Hepatocyte (in vitro differentiated cells): Measurements from ENCODE around the gene MDFI.

Experiments used
- EZH2 ChIP-seq: fragments of 200-600 bp; sonication (generic); IDR thresholded peaks from 2 replicates; pipeline ENCODE4 v1.6.1; 2016; ENCODE audit warnings: antibody characterized with exemption, mild to moderate bottlenecking, borderline replicate concordance
- TF ChIP-seq, protein P1 (sequence below): fragments of 200-600 bp; sonication (generic); IDR thresholded peaks from 2 replicates; pipeline ENCODE4 v1.5.1; 2016; ENCODE audit warnings: antibody characterized with exemption, mild to moderate bottlenecking; ENCODE audit not compliant: poor library complexity

DNA sequence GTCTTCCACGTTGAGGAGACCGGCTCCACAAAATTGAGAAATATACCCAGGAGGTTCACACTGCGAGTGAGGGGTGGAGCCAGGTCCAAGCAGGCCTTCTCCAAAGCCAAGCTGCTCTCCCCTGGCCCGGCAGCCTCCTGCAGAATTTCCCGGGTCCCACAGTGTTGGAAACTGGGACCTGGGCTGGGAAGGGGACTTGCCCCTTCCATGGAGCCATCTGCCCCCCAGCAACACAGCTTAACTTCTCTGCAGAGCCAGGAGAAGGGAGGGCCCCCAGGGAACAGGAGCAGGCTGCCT lies 35.4 kb downstream of the MDFI start:
- TF ChIP-seq, protein P1, sequence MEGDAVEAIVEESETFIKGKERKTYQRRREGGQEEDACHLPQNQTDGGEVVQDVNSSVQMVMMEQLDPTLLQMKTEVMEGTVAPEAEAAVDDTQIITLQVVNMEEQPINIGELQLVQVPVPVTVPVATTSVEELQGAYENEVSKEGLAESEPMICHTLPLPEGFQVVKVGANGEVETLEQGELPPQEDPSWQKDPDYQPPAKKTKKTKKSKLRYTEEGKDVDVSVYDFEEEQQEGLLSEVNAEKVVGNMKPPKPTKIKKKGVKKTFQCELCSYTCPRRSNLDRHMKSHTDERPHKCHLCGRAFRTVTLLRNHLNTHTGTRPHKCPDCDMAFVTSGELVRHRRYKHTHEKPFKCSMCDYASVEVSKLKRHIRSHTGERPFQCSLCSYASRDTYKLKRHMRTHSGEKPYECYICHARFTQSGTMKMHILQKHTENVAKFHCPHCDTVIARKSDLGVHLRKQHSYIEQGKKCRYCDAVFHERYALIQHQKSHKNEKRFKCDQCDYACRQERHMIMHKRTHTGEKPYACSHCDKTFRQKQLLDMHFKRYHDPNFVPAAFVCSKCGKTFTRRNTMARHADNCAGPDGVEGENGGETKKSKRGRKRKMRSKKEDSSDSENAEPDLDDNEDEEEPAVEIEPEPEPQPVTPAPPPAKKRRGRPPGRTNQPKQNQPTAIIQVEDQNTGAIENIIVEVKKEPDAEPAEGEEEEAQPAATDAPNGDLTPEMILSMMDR = no peak
- TF ChIP-seq EZH2 = no peak
